ENCODE measurements around the gene FSTL1. TPM values are rescaled to one million over a fixed set of nuclear protein-coding genes. Genes with fewer than 3 reads are reported as not detected.

FSTL1 gene
- total and polyA plus RNA-seq, 2 experiments from 2014 or later, result 50.8 to 258 TPM

GRCh38 chr3:120487191-120487650, 36.4 kb upstream of the FSTL1 start:
- Histone ChIP-seq H3K4me3 (no peak overlapping the region), H3K4me1 (ENCODE audit: insufficient read depth) (no peaks in the 10 kb centered on the region), H3K9me2 (ENCODE audit: insufficient read depth) (peaks cover 26% of the 10 kb centered on the region), H2AFZ (no peak overlapping the region), H3K4me2 (no peak overlapping the region), H3K36me3 (ENCODE audit: insufficient read depth) (no peaks in the 10 kb centered on the region), H4K20me1 (replicated peaks; ENCODE audit: insufficient read depth) (no peaks in the 10 kb centered on the region), H3K27me3 (ENCODE audit: insufficient read depth) (no peaks in the 10 kb centered on the region), H3K27ac (ENCODE audit: low read depth) (no peak overlapping the region), H3F3A (replicated peaks; ENCODE audit: low read depth) (no peaks in the 10 kb centered on the region), H3K79me2 (replicated peaks; ENCODE audit: insufficient read depth) (no peaks in the 10 kb centered on the region)
- DNase-seq (ENCODE audit: low spot score) (no peak), ATAC-seq (no peak)
- no peak overlapping the region for H3K27ac Mint-ChIP-seq
- no peaks in the 10 kb centered on the region for H3K4me1 Mint-ChIP-seq
- no peak overlapping the region for H3K4me3 Mint-ChIP-seq
- H3K27me3 Mint-ChIP-seq (ENCODE audit: insufficient read depth, low read depth, poor library complexity), result no peaks in the 10 kb centered on the region
- peaks cover 5% of the 10 kb centered on the region; the same call in 2 of the 3 replicates for H3K36me3 Mint-ChIP-seq (ENCODE audit: low read depth)
- H3K9me3 Mint-ChIP-seq, result peaks cover 7% of the 10 kb centered on the region; the same call in 2 of the 3 replicates
- TF ChIP-seq, protein P1, sequence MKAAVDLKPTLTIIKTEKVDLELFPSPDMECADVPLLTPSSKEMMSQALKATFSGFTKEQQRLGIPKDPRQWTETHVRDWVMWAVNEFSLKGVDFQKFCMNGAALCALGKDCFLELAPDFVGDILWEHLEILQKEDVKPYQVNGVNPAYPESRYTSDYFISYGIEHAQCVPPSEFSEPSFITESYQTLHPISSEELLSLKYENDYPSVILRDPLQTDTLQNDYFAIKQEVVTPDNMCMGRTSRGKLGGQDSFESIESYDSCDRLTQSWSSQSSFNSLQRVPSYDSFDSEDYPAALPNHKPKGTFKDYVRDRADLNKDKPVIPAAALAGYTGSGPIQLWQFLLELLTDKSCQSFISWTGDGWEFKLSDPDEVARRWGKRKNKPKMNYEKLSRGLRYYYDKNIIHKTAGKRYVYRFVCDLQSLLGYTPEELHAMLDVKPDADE (IDR thresholded peaks at IDR 0.05), result no peak
- TF ChIP-seq, protein P2, sequence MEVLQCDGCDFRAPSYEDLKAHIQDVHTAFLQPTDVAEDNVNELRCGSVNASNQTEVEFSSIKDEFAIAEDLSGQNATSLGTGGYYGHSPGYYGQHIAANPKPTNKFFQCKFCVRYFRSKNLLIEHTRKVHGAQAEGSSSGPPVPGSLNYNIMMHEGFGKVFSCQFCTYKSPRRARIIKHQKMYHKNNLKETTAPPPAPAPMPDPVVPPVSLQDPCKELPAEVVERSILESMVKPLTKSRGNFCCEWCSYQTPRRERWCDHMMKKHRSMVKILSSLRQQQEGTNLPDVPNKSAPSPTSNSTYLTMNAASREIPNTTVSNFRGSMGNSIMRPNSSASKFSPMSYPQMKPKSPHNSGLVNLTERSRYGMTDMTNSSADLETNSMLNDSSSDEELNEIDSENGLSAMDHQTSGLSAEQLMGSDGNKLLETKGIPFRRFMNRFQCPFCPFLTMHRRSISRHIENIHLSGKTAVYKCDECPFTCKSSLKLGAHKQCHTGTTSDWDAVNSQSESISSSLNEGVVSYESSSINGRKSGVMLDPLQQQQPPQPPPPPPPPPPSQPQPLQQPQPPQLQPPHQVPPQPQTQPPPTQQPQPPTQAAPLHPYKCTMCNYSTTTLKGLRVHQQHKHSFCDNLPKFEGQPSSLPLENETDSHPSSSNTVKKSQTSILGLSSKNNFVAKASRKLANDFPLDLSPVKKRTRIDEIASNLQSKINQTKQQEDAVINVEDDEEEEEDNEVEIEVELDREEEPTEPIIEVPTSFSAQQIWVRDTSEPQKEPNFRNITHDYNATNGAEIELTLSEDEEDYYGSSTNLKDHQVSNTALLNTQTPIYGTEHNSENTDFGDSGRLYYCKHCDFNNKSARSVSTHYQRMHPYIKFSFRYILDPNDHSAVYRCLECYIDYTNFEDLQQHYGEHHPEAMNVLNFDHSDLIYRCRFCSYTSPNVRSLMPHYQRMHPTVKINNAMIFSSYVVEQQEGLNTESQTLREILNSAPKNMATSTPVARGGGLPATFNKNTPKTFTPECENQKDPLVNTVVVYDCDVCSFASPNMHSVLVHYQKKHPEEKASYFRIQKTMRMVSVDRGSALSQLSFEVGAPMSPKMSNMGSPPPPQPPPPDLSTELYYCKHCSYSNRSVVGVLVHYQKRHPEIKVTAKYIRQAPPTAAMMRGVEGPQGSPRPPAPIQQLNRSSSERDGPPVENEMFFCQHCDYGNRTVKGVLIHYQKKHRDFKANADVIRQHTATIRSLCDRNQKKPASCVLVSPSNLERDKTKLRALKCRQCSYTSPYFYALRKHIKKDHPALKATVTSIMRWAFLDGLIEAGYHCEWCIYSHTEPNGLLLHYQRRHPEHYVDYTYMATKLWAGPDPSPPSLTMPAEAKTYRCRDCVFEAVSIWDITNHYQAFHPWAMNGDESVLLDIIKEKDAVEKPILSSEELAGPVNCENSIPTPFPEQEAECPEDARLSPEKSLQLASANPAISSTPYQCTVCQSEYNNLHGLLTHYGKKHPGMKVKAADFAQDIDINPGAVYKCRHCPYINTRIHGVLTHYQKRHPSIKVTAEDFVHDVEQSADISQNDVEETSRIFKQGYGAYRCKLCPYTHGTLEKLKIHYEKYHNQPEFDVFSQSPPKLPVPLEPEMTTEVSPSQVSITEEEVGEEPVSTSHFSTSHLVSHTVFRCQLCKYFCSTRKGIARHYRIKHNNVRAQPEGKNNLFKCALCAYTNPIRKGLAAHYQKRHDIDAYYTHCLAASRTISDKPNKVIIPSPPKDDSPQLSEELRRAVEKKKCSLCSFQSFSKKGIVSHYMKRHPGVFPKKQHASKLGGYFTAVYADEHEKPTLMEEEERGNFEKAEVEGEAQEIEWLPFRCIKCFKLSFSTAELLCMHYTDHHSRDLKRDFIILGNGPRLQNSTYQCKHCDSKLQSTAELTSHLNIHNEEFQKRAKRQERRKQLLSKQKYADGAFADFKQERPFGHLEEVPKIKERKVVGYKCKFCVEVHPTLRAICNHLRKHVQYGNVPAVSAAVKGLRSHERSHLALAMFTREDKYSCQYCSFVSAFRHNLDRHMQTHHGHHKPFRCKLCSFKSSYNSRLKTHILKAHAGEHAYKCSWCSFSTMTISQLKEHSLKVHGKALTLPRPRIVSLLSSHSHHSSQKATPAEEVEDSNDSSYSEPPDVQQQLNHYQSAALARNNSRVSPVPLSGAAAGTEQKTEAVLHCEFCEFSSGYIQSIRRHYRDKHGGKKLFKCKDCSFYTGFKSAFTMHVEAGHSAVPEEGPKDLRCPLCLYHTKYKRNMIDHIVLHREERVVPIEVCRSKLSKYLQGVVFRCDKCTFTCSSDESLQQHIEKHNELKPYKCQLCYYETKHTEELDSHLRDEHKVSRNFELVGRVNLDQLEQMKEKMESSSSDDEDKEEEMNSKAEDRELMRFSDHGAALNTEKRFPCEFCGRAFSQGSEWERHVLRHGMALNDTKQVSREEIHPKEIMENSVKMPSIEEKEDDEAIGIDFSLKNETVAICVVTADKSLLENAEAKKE (CRISPR knock-in tag; IDR thresholded peaks at IDR 0.05), result no peak
- TF ChIP-seq ZNF331 (CRISPR knock-in tag; IDR thresholded peaks at IDR 0.05; ENCODE audit: low read depth) (no peak), STAT1 (IDR thresholded peaks at IDR 0.05; ENCODE audit: unreplicated experiment) (no peak)
- TF ChIP-seq, protein P3, sequence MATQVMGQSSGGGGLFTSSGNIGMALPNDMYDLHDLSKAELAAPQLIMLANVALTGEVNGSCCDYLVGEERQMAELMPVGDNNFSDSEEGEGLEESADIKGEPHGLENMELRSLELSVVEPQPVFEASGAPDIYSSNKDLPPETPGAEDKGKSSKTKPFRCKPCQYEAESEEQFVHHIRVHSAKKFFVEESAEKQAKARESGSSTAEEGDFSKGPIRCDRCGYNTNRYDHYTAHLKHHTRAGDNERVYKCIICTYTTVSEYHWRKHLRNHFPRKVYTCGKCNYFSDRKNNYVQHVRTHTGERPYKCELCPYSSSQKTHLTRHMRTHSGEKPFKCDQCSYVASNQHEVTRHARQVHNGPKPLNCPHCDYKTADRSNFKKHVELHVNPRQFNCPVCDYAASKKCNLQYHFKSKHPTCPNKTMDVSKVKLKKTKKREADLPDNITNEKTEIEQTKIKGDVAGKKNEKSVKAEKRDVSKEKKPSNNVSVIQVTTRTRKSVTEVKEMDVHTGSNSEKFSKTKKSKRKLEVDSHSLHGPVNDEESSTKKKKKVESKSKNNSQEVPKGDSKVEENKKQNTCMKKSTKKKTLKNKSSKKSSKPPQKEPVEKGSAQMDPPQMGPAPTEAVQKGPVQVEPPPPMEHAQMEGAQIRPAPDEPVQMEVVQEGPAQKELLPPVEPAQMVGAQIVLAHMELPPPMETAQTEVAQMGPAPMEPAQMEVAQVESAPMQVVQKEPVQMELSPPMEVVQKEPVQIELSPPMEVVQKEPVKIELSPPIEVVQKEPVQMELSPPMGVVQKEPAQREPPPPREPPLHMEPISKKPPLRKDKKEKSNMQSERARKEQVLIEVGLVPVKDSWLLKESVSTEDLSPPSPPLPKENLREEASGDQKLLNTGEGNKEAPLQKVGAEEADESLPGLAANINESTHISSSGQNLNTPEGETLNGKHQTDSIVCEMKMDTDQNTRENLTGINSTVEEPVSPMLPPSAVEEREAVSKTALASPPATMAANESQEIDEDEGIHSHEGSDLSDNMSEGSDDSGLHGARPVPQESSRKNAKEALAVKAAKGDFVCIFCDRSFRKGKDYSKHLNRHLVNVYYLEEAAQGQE (IDR thresholded peaks at IDR 0.05; ENCODE audit: unreplicated experiment), result no peak

Data from GM23338 (cell line).